ENCODE results near the gene POLR3A. TPM values are rescaled to one million over a fixed set of nuclear protein-coding genes. Genes with fewer than 3 reads are reported as not detected.

The POLR3A gene
- polyA plus RNA-seq, 3 donors, result 18.4 to 18.8 (median 18.6) TPM

DNA sequence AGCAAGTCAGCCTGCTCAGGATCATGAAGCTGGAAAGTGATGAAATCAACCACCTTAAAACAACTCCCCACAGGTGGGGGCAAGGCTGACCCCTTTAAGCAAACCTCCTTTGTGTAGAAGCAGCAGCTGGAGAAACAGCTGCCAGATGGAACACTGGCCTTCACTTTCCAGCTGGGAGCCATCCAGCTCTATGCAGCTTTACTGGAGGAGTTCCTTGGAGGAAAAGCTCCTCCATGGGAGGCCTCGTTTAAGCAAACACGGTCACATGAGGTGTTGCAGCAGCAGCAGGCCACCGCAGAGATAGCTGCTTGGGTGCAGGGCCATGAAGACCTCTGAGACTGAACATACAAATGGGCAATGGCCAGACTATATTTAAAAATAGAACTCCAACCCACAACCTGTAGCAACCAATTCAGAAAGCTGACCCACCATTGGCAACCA, 89.7 kb downstream of the POLR3A start:
- peak in 6 of 11 donors; percentile 64 to 82 (median 75) for DNase-seq (ENCODE audit: extremely low read depth in 1 of 11, low read depth in 9 of 11, low spot score in 4 of 11)

DNA sequence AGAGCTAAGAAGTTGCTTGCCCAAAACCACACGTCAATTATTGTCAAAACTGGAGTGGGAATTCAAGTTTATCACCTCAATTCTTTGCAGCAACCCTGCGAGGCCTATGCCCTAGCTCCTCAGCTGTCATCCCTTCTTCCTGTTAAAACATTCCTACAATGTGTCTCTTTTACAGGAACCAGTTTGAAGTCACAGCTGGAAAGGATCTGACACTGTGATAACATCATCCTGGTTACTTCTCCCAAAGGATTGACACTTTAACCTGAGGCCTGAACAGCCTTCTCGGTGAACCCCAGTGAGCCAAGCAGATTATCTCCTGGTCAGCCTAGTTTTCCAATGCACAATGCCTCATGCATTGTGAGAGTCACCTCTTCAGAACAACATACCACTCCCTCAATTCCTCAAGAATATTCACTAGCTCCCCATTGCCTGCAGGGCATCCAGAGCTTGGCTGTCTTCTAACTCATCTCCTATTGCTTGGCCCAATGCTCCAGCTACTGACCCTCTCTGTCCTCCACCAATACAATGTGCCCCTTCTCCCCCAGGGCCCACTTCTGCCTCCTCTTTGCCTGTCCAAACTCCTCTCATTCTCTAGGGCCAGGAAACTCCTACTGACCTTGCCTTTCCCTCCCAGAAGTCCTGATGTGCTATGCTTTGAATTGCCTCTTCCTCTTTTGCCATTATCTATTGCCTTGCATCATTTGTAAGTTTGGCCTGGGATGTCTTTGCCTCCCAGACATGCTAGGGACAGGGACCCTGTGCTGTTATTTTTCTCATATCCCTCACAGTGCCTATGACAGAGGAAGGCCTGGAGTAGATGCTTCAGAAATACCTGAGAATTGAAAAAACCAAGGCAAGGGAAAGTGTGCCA, 92.4 kb downstream of the POLR3A start:
- DNase-seq (ENCODE audit: extremely low read depth in 1 of 11, low read depth in 9 of 11, low spot score in 4 of 11), result no peak

DNA sequence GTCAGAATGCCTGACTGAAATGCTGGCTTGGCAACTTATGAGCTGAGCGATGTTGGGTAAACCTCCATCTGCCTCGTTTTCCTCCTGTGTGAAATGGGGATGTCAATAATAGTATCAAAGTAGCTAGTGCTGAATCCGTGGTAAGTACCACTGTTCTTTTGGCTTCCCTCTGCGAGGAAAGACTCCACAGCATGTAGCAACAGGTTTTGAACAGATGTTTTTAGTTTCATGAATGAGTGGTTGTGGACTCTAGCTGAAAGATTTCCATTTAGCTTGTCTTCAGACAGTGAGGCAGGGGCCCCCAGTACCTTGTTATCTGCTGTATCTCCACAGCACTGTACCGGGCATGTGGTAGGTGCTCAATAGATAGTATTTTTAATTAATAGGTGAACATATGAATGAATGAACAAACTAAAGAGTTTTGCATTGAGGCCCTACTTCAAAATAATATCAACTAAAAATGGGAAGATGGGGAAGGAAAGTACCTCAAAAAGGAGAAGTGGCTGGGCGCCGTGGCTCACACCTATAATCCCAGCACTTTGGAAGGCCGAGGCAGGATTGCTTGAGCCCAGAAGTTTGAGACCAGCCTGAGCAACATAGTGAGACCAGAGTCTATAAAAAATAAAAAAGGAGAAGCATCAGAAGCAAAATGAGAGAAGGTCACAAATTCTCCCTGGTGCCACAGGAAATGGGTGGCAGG, 97.1 kb downstream of the POLR3A start:
- no peak for DNase-seq (ENCODE audit: extremely low read depth in 1 of 11, low read depth in 9 of 11, low spot score in 4 of 11)

DNA sequence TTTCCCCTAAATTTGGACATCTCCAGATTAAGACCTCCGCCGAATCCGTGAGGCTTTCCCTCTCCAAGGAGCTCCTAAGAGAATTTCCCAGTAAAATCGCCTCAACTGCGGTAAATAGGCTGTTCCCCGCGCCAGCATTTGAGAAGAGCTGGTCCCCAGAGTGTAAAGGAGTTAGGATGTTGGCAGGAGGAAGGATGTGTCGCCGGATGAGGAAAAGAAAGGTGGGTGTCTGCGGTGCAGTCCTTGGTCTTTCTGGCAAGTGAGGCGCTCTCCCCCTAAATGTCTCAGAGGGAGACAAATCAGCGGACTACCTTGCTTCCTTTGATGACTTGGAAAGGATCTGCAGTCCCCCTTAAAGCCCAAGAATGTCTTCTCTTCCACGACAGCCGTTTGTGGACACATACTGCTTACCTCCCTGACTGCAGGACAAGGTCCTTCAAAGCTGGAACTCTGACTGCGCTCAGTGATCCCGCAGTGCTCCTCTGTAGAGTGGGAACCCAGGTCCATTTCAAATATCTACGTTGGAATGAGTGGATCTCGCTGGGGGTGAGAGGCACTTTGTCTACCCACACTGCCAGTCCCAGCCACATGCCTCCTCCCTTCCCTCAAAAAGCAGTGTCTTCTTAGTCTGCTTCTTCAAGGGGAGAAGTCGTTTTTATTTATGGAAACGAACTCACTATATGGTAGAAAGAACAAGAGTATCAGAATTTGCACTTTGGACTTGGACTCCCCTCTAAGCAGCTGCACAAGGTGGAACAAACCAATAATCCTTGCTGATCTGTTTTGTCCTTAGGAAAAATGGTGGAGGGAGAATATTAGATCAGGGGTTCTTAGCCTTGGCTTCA, 101.7 kb downstream of the POLR3A start:
- no peak for DNase-seq (ENCODE audit: extremely low read depth in 1 of 11, low read depth in 9 of 11, low spot score in 4 of 11)

DNA sequence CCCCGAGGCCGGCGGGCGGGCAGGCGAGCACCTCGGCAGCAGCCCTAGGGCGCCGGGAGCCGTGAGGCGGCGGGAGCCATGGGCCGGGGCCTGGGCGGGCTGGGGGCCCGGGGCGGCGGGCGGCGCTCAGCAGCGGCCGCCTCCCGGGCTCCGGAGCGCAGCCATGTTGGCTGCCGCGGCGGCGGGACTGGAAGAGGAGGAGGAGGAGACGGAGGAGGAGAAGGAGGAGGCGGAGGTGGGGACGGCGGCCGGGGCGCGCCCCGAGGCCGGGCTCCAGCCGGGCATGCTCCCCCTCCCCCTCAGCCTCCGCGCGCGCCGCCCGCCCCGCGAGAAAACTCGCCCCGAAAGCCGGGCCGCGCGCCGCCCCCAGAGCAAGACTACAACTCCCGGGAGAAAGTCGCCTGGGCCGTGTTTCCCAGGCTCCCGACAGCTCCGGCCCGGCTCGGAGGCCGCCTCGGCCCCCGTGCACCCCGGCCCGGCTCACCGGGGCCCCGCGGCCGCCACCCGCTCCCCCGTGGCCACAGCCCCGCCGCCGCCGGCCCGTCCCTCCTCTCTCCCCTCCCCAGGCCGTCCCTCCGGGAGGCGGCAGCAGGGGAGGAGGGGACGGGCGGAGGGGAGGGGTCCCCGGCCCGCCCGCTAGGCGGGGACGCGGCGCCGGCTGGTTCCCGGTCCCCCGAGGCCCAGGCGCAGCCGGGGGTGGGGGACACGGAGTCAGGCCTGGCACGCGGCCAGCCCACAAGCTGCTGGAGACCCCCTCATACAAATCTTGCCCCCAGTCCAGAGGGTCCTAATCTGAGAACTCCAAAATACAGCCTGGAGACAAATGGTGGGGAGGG, 102.5 kb downstream of the POLR3A start, which contains the start of gene DLG5:
Gene DLG5, minus strand, starts transcription at position 190 of the 836 bp plus-strand sequence. CDS start 235 bp downstream, outside the sequence.
- peak in 2 of 11 donors; percentile 43 to 49 for DNase-seq (ENCODE audit: extremely low read depth in 1 of 11, low read depth in 9 of 11, low spot score in 4 of 11)

DNA sequence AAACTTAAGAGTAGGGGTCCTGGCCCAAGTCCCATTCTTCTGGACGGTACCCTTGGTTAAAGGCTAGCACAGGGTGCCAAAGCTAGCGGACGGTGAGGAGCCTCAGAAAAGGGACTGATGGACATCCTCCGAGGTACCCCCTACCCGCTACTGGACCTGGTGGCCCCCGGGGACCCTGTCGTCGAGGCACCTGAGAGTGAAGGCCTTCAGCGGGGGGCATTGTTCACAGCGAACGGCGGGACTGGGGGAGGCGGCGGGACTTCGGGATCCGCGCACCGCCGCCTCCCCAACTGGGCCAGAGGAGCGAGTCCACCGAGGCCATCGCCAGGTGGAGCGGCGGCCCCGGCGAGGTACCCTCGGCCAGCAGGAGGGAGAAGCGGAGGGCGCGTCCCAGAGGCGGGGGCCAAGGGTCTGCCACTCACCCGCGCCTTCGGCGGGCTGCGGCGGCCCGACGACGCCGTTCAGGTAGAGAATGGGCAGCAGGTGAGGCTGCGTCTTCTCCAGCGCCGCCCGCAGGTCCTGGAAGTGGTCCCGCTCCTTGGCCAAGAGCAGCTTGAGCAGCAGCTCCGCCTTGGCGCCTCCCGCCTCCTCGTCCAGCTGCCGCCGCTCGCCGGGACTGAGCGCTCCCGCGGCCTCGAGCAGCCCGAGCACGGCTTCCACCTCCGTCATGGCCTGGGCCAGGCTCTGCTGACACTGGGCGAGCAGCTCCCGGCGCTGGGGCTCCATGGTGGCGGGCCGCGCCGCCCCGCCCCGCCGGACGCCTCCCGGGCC, 103.3 kb downstream of the POLR3A start:
- peak in 1 of 11 donors; percentile 26 for DNase-seq (ENCODE audit: extremely low read depth in 1 of 11, low read depth in 9 of 11, low spot score in 4 of 11)

DNA sequence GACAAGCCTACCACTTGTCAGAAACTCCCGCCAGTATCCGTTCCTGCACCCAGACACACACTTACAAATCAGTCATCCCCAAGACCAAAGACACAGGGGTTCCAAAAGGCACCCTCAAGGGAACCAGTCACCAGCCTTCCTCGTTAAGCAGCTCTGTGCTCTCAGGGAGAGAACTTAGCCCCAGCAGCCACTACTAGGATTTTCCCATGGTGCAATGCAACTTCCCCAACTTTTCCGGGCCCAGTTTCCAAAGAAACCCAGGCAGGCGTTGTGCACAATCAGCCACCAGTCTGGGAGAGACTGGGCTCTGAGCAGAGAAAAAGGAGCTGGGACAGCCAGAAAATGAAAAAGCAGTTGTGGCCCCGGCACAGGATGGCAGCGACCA, 103.9 kb downstream of the POLR3A start:
- DNase-seq (ENCODE audit: extremely low read depth in 1 of 11, low read depth in 9 of 11, low spot score in 4 of 11), result peak in 2 of 11 donors; percentile 44 to 45

DNA sequence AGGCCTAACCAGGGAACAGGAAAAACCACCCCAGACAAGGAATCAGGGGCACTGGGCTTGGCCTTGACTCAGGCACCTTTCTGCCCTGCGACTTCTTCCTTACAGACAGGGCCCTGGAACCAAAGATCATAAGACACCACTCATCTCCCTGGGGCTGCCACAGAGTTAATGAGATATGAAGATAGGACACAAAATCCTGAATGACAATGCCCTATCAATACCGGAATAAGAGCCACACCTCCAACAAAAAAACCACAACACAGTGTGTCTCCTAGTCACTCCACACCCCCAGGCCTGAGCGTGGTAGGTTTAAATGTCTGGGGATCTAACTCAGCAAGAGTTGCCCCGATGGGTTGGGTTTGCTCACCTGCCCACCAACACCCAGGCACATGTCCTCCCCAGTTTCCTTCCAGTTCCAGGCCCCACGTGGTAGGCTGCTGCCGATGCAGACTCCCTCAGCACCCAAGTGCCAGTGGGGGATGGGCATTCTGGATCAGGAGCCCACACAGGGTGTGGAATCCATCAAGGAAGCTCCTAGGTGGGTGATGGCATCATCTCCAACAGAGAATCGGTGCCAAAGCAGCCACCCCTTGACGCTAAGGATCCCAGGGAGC, 106.6 kb downstream of the POLR3A start:
- DNase-seq (ENCODE audit: extremely low read depth in 1 of 11, low read depth in 9 of 11, low spot score in 4 of 11), result no peak

DNA sequence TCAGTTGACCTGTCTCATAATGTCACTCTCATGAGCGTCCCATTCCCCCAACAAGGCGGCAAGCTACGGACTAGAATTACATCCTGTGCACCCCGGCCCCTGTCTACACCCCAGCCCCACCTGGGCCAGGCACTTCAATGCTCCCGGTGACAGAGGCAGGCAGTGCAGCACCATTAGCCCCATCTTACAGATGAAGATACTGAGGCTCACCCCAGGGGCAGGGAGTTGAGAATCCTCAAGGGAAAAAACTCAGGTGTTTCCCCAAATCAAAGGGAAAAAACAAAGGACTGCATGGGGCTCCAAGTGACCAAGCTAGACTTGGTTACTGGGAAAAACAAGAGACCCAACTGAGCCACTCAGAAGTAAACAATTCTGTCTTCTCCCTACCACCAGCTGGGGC, 107.3 kb downstream of the POLR3A start:
- no peak for DNase-seq (ENCODE audit: extremely low read depth in 1 of 11, low read depth in 9 of 11, low spot score in 4 of 11)

DNA sequence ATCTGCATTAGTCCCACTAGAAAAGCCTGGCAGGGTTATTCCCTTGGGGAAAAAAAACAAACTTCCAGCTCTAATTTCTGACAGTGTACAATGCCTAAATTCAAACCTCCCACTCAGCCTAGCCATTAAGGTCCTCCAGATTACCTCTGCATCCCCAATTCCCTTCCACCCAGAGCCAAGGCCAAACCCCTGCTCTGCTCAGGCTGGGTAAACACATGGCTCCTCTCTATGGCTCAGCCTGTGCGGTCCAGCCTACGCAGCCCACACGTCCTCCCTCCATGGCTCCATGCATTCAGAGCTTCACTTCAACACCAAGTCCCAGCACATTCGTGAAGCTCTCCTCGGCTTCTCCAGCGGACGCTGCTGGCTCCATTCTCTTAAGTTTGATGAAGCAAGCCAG, 107.9 kb downstream of the POLR3A start:
- DNase-seq (ENCODE audit: extremely low read depth in 1 of 11, low read depth in 9 of 11, low spot score in 4 of 11), result no peak

DNA sequence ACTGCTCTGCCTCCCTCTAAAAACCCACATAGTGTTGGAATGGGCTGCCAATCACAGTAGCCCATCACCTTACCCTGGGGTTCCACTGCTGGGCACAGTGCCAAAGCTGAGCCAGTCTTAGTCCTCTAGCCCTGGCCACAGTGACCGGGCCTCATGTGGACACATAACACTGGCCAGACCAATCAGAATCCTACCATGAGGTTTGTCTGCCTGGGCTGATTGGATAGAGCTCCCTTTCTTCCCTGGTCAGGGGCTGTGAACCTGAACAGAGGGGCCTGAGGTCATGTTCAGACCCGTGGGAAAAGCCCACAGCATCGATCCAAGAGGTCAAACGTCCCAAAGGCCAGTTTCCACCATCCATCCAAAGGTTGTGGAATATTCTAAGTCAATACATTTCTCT, 108.8 kb downstream of the POLR3A start:
- no peak for DNase-seq (ENCODE audit: extremely low read depth in 1 of 11, low read depth in 9 of 11, low spot score in 4 of 11)

DNA sequence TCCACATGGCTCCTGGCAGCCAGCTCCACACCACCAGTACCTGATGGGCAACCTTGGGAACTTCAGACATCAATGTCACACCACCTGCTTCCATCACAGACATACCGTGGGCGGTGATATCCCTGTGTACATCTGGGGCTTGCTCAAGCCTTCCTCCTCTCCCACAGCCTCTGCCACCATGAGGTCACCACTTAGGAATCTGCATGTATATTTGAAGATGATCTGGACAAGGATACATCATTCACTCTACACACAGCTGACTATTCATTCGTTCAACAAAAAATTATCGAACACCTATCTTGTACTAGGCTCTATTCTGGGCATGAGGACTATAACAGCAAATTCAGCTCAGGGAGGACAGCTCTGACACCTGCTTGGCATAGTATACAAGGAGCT, 109.6 kb downstream of the POLR3A start:
- DNase-seq (ENCODE audit: extremely low read depth in 1 of 11, low read depth in 9 of 11, low spot score in 4 of 11), result no peak

Other genes with a start within 250 kb of the POLR3A start
- gene DLG5, start 102.8 kb downstream of the POLR3A start, polyA plus RNA-seq (ENCODE audit: insufficient read length in 3 of 3), result 10 to 100 TPM; 40.1 to 51.3 (median 50.5) TPM
- gene RPS24, start 4.3 kb upstream of the POLR3A start, polyA plus RNA-seq (ENCODE audit: insufficient read length in 3 of 3), result 1,000 to 10,000 TPM; 2,698 to 3,929 (median 3,357) TPM